CD4-positive, alpha-beta T cell treated with Interleukin-17A for 4 hours (primary cell): ENCODE data around the gene INO80C.

Source experiments
- DNase-seq: peaks from one replicate; pipeline ENCODE4 v3.0.0-alpha.2; 2020; ENCODE audit warnings: mixed read lengths

The INO80C gene

DNA sequence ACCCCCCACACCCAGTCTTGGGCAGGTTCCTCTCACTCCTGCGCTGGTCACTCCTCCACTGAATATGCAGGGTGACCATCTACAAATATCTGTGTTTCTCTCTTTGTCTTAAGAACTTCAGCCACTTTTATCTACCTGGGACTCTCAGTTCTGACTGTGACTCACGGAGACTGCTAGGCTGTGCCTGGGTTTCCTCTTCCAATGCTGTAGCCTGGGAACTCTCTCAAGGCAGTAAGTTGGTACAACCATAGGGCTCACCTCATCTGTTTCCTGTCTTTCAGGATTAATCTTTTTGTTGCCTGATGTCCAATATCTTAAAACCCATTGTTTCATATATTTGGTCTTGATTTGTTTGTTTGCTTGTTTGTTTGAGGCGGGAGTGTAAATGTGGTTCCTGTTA, 73.4 kb downstream of the INO80C start:
- no peak for DNase-seq

- DNase-seq = no peak
These were observed 75.5 kb downstream of the INO80C start for GRCh38 chr18:35422237-35422636.

DNA sequence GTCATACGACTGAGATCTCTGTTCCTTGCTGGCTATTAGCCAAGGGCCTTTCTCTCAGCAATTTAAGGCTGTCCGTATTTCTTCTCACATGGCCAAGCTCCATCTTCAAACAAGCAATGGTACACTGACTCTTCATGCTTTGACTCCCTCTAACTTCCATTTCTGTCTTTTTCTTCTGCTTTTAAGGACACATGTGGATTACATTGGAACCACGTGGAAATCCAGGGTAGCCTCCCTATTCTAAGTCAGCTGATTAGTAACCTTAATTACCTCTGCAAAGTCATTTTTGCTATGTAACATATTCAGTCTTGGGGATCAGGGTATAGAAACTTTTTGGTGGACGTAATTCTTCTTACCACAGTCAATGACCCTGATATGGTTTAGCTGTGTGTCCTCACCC, 79.2 kb downstream of the INO80C start:
- DNase-seq = no peak
